GM23338 (cell line): ENCODE results near the gene CIDEA.

Source experiments
- CREB1 ChIP-seq: fragments of 250-450 bp; sonication (Bioruptor Pico); IDR thresholded peaks from 2 replicates; pipeline ENCODE4 v1.5.0; 2020; ENCODE audit warnings: low read depth, mild to moderate bottlenecking, moderate library complexity
- EZH2phosphoT487 ChIP-seq: fragments of 200-600 bp; sonication (generic); IDR thresholded peaks from one replicate; pipeline ENCODE4 v1.8.1; 2018; ENCODE audit warnings: antibody characterized with exemption; ENCODE audit not compliant: unreplicated experiment
- JUNB ChIP-seq: IDR thresholded peaks from one replicate; pipeline ENCODE4 v1.6.1; 2016; ENCODE audit warnings: antibody characterized with exemption; ENCODE audit not compliant: unreplicated experiment
- NANOG ChIP-seq: IDR thresholded peaks from 2 replicates; pipeline ENCODE4 v1.6.1; 2016; ENCODE audit warnings: antibody characterized with exemption, borderline replicate concordance
- POLR2AphosphoS5 ChIP-seq: IDR thresholded peaks from 2 replicates; pipeline ENCODE4 v1.6.1; 2016; ENCODE audit warnings: antibody characterized with exemption, low read depth
- REST ChIP-seq: IDR thresholded peaks from one replicate; pipeline ENCODE4 v1.6.1; 2018; ENCODE audit warnings: antibody characterized with exemption; ENCODE audit not compliant: unreplicated experiment
- TF ChIP-seq, protein P1 (sequence below), 2 experiments: fragments of 200-600 bp in 1 of 2; sonication (generic) in 1 of 2; conservative IDR thresholded peaks; 2 replicates each; pipeline versions ENCODE4 v1.5.1 to v1.6.1; 2016 to 2017; ENCODE audit warnings: antibody characterized with exemption in 2 of 2, low read depth in 2 of 2, mild to moderate bottlenecking in 2 of 2, moderate library complexity in 1 of 2
- TF ChIP-seq, protein P2 (sequence below): IDR thresholded peaks from 2 replicates; pipeline ENCODE4 v1.6.1; 2016; ENCODE audit warnings: antibody characterized with exemption

GRCh38 chr18:12281861-12282260 lies 27.7 kb downstream of the CIDEA start:
- TF ChIP-seq, protein P1, sequence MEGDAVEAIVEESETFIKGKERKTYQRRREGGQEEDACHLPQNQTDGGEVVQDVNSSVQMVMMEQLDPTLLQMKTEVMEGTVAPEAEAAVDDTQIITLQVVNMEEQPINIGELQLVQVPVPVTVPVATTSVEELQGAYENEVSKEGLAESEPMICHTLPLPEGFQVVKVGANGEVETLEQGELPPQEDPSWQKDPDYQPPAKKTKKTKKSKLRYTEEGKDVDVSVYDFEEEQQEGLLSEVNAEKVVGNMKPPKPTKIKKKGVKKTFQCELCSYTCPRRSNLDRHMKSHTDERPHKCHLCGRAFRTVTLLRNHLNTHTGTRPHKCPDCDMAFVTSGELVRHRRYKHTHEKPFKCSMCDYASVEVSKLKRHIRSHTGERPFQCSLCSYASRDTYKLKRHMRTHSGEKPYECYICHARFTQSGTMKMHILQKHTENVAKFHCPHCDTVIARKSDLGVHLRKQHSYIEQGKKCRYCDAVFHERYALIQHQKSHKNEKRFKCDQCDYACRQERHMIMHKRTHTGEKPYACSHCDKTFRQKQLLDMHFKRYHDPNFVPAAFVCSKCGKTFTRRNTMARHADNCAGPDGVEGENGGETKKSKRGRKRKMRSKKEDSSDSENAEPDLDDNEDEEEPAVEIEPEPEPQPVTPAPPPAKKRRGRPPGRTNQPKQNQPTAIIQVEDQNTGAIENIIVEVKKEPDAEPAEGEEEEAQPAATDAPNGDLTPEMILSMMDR (conservative IDR thresholded peaks at IDR 0.05; ENCODE audit: low read depth in 2 of 2), result no peak
- TF ChIP-seq POLR2AphosphoS5 (no peak), EZH2phosphoT487 (no peak), JUNB (no peak), CREB1 (no peak), REST (no peak), NANOG (no peak)
- TF ChIP-seq, protein P2, sequence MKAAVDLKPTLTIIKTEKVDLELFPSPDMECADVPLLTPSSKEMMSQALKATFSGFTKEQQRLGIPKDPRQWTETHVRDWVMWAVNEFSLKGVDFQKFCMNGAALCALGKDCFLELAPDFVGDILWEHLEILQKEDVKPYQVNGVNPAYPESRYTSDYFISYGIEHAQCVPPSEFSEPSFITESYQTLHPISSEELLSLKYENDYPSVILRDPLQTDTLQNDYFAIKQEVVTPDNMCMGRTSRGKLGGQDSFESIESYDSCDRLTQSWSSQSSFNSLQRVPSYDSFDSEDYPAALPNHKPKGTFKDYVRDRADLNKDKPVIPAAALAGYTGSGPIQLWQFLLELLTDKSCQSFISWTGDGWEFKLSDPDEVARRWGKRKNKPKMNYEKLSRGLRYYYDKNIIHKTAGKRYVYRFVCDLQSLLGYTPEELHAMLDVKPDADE, result no peak
